T1000 (cell line): Measurements from ENCODE around the gene POLR3K.
"Not testable (repeated sequence)": the region's sequence is repeated elsewhere in the genome, so short reads cannot be mapped to it uniquely, and the experiment has no call there.

Source experiments
- DNase-seq: peaks from one replicate; lab custom pipeline; 2025; ENCODE audit warnings: mixed read lengths; lab: John Stamatoyannopoulos, UW

POLR3K gene

DNA sequence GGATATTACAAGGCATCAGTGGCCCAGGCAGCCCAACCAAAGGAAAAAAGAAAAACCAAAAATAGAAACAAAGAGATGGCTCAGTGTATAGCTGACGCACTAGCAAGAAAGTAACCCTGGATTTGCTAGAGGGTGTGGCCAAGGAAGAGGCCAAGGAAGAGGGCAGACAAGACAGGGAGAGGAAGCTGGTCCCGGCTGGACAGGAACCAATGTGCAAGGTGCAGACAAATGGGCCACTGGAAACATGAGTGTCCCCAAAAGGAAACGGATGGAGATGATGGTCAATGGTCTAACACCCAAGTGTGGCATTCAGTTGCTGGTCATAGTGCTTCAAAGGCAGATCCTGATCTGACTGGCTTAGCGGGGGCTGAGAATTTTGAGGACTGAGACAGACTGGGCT lies 10.7 kb downstream of the POLR3K start:
- DNase-seq, result no peak

DNA sequence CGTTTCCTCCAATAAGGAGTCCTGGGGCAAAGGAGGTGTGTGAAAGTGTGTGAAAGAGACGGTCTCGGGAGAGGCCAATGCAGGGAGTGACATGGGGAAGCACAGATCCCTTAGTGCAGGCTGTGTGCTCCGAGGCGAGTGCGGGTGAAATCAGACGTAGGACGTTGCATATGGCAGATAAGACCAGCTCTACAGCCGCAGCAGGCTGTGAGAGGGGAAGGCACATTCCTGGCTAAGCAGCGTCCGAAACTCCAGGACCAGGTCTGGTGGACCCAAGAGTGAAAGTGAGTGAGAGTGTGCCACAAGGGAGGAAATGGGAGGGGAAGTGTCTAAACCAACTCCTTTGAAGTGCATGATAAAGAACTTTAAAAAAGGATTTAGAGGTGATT lies 11.3 kb downstream of the POLR3K start:
- no peak for DNase-seq

DNA sequence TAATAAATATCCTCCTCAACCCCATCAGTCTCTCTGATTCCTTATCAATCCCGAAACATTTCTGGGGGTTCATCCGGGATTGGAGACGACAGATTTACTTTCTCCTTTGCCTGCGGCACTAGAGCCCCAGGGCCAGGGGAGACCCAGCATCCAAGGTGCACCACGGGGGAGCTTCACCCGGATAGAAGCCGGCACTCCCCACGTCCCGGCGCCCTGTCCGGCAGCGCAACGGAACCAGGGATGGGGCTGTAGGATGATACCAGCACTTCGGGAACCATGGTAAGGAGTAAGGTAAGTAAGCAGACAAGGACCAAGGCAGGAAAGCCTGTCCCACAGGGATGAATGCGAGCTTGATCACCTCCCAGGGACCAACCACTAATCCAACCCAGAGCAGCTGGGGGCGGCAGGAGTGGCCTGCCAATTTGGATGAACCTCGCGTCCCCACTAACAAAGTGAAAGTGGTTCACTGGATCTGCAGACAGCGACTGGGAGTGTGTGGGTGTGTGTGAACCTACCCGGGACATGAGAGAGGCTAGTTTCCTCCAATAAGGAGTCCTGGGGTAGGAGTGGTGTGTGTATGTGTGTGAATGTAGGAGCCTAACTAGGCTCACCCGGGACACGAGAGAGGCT lies 11.9 kb downstream of the POLR3K start:
- DNase-seq, result no peak

DNA sequence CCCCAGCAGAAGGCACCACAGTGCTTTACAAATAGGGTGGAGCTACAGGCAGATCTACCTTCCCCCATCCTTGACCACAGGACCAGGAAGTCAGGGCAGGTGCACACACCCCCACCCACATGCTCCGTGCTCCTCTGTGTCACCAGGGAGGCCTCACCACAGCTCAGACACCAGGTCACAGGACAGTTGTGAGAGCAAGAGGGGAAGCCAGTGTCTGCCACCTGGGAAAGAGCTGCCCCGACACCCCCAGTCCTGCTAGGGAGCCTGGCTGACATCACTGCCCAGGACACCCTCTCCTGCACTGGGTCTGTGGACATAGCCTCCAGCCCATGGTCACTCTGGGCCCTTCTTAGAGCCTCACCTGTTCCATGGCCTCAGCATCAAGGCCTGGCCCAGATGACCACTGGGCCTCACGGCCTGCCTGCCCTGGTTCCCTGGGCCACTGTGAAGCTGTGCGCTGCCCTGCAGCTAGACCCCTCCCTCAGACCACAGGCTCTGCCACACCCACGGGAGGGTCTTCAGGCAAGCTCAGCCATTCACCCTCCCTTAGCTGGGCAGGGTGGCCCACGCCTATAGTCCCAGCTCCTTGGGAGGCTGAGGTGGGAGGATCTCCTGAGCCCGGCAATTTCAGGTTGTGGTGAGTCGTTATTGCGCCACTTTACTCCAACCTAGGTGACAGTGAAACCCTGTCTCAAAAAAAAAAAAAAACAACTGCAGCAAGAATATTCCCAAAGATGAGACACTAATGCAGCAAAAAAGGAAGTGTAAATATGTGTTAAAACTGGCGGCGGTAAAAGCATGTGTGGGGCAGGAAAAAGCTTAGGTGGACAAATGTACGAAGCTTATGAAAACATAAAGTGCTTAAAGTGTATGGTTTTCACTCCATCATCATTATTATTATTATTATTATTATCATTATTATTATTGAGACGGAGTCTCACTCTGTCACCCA lies 14.2 kb downstream of the POLR3K start:
- DNase-seq, result no peak

DNA sequence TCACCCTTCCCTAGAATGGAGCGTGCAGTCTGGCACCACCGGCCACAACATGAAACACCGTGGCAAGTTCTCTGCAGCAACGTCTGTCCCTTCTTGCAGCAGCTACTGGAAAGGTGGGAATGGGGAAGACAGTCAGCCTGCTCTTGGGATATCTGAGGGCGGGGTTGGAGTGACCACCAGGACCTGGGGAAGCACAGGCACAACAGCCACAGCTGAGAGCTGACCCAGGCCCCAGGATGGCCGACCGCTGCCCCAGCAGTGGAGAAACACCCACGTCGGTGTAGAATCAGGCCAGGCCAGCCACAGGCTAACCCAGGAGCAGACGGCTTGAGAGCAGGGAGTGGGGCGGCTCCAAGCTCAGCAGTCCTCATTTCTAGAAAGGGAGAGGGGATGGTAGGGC lies 15.2 kb downstream of the POLR3K start:
- not testable (repeated sequence) for DNase-seq

DNA sequence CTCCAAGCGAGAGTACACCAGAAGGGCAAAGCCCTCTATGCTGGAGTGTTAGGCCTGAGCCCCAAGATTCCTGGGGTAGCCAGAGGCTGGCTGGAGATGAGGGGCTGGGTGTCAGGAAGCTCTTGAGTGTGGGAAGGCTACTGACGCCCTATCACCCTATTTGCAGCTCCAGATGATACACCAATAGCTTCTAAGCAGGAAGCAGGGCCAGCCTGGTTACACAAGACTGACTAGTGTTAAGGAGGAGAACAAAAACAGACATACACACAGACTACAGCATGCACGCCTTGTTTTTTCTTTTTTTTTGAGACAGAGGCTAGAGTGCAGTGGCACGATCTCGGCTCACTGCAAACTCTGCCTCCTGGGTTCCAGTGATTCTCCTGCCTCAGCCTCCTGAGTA lies 15.9 kb downstream of the POLR3K start:
- DNase-seq, result no peak

DNA sequence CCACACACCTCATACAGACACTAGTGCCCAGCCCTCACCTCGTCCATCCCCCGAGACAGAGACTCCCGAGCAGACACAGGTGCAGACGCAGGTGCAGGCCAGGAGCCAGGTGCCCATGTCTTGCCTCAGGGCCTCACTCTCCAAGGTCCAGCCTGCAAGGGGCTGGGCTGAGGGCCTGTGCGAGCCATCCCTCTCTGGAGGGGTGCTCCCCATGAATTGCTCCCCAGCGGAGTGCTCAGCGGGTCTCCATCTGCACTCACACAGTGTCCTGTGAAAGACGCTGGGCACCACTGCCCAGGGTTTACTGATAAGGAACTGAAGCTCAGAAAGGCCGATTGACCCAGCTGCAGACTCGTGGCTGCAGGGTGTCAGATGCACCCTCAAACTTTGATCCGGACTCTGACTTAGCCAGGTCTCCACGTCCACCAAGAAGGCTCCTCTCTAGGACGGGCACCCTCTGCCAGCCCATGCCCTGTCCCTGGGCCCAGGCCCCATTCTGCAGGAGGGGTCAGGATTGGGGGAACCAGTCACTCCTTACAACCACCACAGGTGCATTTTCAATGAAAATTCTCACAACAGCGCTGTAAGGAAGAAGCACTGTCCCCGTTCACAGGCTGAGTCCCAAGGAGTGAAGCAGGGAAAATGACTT lies 16.9 kb downstream of the POLR3K start:
- no peak for DNase-seq

DNA sequence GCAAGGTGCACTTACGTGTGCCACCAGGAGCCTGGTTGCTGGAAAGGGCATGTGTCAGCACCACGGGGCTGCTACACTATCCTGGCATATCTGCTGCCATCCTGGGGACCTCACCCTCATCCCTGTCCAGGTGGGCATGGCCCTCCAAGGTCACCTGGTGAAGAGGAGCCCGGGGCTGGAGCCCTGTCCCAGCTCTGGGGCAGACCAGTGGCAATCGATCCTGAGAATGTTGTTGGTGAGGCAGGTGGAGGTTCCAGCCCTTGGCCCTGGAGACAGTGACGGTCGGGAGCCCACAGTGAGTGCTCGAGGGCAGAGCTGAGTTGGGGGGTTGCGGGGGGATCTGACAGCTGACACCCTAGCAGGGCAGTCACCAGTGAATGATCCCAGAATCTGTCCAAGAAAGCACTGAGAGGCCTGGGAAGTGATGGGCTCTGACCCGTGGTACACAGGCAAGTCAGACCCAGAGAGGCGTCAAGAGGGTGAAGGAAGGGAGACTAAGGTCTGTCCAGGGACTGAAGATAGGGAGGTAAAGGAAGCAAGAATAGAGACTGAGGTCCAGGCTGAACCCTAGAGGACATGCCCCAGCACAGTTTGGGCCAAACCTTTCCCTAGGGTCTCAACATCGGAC lies 17.6 kb downstream of the POLR3K start:
- no peak for DNase-seq

DNA sequence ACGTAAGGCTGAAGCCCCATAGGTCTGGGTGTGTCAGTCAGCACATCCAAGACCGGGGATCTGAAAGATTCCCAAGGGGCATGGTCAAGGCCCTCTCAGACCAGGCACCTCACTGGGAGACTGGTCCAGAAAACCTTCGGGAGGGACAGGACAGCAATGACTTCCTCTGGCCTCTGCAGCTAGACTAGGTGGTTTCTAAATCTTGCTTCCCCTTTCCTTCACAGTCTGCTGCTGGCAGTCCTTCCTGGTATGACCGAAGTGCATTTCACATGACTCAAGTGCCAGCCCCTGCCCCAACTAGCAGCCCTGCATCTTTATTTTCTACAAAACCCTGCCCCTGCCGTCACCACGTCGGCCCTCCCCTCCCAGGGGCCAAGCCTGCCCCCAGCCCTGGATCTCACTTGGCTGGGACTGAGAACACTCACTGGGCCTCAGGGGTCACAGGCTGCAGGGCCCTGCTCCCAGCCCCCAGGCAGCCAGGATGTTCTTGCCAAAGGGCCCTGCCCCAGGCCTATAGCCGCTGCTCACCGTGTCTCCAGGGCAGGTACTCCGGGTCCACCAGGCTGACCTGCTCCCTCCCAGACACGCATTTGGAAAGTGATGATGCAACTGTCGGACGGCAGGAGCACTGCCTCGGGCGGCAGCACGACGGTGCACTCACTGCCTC lies 18.3 kb downstream of the POLR3K start:
- DNase-seq, result no peak

DNA sequence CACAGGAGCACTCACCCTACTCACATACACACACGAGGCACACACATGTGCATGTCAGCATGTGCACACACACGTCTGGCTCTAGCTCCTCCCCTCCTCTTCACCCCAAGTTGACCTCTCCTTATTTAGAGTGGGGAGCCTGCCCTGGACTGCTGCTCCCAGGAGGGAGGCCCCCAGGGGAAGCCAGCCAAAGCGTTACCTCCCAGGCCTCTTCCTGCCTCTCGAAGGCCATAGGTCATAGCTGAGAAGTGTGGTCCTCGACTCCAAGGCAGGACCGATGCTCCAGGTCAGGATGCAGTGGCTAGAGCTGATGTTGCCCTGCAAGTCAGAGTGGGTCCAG lies 18.8 kb downstream of the POLR3K start:
- DNase-seq, result no peak

DNA sequence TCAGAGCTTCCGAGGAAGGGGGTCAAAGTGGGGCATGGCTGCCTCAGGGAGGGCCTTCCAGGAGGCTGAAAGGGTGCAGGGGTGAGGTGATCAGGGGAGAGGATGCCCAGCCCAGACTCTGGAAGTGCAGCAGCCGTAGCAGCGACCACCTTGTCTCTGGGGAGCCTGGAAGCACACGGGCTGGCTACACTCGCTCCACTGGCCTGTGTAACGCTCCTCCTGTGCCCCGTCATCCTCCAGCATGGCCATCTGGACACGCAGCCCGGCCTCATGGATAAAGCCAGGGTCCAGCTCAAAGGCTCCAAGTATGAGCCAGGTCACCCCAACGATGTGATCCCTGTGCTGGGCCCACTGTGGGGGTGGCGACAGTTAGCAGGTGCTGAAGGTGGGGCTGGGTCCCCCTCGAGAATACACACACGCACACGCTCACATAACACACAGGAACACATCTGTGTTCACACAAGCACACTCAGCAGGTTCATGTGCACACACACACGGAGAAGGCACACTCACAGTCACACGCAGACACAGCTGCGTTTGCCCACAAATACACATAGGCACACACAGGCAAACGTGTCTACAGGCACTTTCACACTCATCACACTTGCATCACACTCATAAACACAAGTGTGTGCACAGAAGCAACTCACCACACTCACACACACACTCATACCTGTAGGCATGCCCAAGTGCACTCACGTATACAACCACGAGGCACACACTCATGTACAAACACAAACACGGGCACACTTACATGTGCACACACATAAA lies 19.3 kb downstream of the POLR3K start:
- DNase-seq, result no peak

DNA sequence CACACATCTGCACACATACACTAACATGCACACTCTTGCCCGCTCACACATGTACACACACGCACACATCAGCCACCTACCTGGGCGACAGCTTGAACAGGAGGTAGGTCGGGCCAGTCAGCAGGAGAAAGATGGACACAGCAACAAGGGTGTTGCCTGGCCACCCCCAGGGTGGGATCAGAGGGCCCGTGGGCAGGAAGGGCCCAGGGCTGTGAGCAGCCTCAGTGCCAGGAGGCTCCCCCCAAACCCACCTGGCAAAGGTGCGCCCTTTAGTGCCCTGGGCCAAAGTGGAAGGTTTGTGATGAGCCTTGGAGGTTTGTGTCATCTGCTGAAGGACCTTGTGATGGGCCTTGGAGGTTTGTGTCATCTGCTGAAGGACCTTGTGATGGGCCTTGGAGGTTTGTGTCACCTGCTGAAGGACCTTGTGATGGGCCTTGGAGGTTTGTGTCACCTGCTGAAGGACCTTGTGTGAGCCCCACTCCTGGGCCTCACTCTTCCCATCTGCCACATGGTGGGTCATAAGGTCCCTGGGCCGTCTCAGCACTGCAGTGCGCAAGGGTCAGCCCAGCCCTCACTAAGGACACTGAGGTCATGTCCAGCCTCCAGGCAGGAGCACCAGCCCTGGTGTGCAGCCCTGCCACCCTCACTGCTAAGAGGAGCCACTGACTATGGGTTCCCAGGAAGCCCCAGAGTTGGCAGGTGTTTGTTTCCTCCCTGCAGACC lies 20.1 kb downstream of the POLR3K start:
- DNase-seq, result not testable (repeated sequence)

DNA sequence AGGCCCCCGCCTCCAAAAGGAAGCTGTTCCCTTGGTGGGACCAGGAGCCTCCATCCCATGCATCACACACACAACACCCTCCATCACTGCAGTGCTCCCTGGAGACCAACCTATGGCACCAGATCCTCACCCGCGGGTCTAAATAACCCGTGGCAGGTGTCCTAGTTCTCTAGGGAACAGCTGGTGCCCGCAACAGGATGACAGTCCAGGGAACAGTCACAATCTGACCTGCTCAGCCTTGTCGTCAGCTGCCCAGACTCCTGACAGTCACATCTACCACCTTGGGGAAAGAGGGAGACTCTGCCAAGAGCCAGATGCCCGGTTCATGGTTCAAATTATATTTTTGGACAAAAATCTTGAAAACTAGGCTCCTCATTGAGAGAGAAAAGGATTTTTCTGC lies 22.8 kb downstream of the POLR3K start:
- not testable (repeated sequence) for DNase-seq

DNA sequence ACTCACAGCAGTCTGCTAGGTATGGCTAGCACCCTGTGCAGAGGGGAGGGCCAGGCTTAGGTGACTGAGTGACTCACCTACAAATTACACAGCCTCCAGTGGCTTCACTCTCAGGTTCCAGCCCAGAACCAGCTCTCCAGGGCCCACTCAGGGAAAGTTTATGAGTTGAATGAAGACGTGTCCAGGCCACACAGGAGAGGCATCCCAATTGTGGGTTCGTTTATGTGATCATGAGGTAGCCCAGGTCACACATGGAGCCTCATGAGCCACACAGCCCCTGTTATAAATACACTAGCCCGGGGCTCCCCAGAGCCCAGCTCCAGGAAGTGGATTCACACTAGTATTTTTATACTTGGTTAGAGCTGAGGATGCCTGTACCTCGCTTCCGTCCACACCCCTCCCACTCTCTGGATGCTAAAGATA lies 27.5 kb downstream of the POLR3K start:
- not testable (repeated sequence) for DNase-seq

DNA sequence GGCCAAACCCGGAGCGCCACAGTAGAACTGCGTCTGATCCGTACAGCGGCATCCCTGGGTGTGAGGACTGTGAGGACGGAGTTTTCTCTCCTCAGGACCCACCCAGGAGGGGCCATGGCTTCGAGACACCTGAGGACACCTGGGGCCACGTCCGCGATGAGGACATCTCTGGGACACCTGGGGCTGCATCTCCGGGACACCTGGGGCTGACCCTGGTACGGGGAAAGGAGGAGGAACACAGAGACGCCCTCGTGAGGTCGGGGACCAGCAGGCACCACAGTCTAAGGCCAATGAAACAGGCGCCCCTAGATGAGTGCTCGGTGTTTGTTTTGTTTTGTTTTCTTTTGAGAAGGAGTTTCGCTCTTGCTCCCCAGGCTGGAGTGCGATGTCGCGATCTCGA lies 29.3 kb downstream of the POLR3K start:
- not testable (repeated sequence) for DNase-seq

DNA sequence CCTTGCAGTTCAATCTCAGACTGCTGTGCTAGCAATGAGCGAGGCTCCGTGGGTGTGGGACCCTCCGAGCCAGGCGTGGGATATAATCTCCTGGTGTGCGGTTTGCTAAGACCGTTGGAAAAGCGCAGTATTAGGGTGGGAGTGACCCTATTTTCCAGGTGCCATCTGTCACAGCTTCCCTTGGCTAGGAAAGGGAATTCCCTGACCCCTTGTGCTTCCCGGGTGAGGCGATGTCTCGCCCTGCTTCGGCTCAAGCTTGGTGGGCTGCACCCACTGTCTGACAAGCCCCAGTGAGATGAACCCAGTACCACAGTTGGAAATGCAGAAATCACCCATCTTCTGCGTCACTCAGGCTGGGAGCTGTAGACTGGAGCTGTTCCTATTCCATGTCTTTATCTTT lies 32.5 kb downstream of the POLR3K start:
- not testable (repeated sequence) for DNase-seq

DNA sequence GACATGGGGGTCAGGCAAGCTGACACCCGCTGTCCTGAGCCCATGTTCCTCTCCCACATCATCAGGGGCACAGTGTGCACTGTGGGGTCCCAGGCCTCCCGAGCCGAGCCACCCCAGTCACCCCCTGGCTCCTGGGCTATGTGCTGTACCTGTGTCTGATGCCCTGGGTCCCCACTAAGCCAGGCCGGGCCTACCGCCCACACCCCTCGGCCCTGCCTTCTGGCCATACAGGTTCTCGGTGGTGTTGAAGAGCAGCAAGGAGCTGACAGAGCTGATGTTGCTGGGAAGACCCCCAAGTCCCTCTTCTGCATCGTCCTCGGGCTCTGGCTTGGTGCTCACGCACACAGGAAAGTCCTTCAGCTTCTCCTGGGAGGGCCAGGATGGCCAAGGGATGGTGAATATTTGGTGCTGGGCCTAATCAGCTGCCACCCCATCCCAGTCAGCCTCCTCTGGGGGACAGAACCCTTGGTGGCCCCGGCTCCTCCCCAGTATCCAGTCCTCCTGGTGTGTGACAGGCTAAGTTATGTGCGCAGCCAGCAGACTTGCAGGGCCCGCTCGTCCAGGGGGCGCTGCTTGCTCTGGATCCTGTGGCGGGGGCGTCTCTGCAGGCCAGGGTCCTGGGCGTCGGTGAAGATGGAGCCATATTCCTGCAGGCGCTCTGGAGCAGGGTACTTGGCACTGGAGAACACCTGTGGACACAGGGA lies 36.2 kb downstream of the POLR3K start:
- DNase-seq, result not testable (repeated sequence)

DNA sequence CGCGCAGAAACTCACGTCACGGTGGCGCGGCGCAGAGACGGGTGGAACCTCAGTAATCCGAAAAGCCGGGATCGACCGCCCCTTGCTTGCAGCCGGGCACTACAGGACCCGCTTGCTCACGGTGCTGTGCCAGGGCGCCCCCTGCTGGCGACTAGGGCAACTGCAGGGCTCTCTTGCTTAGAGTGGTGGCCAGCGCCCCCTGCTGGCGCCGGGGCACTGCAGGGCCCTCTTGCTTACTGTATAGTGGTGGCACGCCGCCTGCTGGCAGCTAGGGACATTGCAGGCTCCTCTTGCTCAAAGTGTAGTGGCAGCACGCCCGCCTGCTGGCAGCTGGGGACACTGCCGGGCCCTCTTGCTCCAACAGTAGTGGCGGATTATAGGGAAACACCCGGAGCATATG lies 42.6 kb downstream of the POLR3K start:
- DNase-seq, result peak; percentile 66

DNA sequence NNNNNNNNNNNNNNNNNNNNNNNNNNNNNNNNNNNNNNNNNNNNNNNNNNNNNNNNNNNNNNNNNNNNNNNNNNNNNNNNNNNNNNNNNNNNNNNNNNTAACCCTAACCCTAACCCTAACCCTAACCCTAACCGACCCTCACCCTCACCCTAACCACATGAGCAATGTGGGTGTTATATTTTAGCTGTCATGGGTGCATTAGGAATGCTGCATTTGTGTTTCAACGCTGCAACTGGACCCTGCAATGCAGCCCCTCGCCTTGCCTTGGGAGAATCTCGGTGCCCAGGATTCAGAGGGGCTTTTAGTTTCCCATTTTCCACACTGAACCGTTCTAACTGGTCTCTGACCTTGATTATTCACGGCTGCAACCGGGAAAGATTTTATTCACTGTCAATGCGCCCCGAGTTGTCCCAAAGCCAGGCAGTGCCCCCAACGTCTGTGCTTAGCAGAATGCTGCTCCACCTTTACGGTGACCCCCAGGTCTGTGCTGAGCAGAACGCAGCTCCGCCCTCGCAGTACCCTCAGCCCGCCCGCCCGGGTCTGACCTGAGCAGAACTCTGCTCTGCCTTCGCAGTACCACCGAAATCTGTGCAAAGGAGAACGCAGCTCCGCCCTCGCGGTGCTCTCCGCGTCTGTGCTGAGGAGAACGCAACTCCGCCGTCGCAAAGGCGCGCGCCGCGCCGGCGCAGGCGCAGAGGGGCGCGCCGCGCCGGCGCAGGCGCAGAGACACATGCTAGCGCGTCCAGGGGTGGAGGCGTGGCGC lies 43.3 kb downstream of the POLR3K start:
- DNase-seq, result no peak
